T47D (cell line): ENCODE results near the gene TRAPPC3L.

Experiments used
- DNase-seq, 2 experiments: peaks; one replicate each; pipeline versions ENCODE4 v3.0.0 to v3.0.0-alpha.2; 2011 to 2012; ENCODE audit warnings: low read depth in 1 of 2, low spot score in 1 of 2
- JUND ChIP-seq: IDR thresholded peaks from 2 replicates; pipeline ENCODE4 v1.6.1; 2012; ENCODE audit warnings: low read depth
- in situ Hi-C: cut with HindIII; loops from 2 replicates; pipeline ENCODE4 v1.10.0; 2016; ENCODE audit warnings: low sequenced_read_pairs, low pct_unique_long_range_greater_than_20kb

TRAPPC3L gene

DNA sequence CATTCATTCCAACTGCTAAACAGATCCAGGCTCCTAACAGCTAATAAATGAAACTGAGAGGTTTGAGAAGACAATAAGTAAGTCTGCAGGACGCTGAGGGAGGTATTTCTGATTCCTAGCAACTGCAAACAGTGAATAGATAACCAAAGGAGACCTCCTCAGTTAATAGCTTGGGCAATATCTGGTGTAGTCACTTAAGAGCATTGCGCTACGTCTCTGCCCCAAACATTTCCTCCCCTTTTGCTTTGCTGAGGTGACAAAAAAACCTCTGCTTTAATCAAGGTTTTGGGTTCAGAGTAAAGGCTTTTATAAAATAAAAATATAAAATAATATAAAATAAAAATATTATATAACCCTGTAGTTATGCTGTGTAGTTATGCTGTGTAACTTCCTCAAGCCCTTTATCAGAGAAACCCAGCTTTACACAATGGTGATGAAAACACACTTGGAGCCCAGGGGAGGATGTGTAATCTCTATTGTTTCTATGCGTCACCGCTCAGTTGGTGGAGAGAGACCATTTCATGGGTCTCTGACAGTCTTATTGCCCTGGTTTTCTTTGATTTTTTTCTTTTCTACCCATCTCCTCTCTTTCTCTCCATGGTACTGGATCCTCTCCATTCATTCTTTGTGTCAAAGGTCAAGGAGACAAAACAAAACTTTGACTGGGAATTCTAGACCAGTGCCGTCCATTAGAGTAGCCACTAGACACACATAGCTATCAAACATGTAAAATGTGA is 53.0 kb downstream of the TRAPPC3L start:
- no peak for TF ChIP-seq JUND
- DNase-seq = no peak
- in situ Hi-C loops = no loop called here

DNA sequence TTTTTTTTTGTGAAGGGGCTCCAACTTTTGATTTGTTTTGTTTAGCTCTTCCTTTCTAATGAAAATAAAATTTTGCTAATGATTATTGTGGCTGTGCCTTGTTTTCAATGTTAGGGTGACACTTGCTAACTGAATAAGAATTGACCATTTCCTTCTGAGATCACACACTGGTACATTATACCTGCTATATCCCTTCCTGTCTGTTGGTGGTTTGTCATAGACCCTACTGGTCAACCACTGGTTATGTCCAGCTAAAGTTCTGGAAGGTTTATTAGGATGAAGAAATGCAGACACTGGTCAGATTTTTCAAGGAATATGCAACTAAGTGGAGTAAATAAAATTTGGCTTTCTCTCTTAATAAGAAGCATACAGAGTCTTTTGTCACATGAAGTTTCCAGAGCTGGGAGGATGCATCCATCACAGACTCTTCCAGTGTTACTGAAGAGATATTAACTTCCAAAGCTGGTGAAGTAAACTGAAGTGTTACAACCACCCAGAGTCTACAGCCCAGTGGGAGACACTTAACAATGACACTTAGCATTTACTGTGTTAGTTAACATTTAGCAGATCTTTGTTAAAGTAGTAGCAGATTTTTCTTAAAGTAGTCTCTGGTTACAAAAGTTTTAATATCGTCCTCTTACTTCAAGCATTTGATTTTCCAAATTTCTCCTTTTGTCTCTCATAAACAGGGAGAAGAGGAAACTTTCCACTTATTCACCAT is 53.7 kb downstream of the TRAPPC3L start:
- in situ Hi-C loops = no loop called here
- no peak for TF ChIP-seq JUND

DNA sequence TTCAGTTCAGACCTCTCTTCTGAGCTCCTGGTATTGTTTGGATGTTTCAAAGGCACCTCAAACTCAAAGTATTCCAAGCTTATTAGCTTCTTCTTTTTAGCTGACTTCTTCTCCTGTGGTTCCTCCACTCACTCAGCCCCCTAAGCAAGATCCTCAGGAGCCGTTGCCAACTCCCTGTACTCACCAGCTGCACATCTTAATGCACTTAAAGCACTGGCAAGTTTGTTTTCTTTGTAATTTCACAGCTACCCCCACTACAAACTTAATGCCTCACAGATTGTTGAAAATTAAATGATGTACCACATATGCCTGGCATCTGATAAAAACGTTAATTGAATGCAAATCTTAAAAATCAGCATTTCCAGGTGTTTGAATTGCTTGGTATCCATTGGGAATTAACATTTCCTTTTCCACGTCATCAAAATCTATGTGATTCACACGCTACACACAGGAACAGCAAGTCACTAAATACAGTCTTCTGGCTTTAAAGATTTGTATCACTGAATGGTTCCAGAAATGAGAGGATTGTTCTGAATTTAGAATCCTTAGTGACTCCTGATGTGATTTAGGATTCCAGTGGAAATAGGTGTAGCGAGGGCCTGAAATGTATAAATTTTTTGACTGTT is 59.8 kb downstream of the TRAPPC3L start:
- DNase-seq = no peak
- no peak for TF ChIP-seq JUND
- in situ Hi-C loops = no loop called here

More for the DNA sequence above, 53.7 kb downstream of the TRAPPC3L start:
- no peak for DNase-seq

- TF ChIP-seq JUND = no peak
- no peak for DNase-seq
- in situ Hi-C loops = no loop called here
Measured at GRCh38 chr6:116483616-116484015, 61.9 kb downstream of the TRAPPC3L start.

GRCh38 chr6:116482780-116483179 is 62.7 kb downstream of the TRAPPC3L start:
- DNase-seq = no peak
- no peak for TF ChIP-seq JUND
- in situ Hi-C loops = no loop called here

DNA sequence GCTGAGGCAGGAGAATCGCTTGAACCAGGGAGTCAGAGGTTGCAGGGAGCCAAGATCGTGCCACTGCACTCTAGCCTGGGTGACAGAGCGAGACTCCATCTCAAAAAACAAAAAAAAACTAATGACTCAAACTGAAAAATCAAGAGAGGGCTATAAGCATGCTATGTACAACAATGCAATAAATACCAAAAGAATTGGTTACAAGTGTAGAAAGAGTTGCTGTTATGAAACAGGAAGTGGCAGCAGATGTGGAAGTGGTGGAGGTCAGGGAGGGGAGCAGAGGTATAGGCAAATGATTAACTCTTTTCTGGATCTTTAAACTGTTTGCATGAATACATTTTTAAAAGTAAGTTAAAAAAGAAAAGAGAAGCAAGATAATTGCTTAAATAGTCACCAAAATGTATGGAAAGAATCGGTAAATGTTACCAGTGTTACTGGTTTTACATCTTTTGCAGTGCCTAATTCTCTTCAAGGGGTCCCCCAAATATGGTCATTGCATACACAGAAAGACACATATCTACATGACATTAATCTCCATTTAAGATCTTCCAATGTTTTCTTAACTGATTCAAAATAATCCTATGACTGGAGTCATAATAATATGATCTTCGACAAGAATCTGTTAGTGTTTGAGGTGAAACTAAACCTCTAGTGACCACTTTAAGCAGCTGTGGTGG is 69.3 kb downstream of the TRAPPC3L start:
- DNase-seq = no peak
- in situ Hi-C loops = no loop called here
- TF ChIP-seq JUND = no peak

- in situ Hi-C loops = no loop called here
Measured at GRCh38 chr6:116475141-116475540, 70.3 kb downstream of the TRAPPC3L start.

GRCh38 chr6:116472706-116473105 is 72.8 kb downstream of the TRAPPC3L start:
- no peak for TF ChIP-seq JUND
- in situ Hi-C loops = no loop called here
- DNase-seq = no peak

More at GRCh38 chr6:116475141-116475540, 70.3 kb downstream of the TRAPPC3L start:
- TF ChIP-seq JUND = no peak
- DNase-seq = no peak

DNA sequence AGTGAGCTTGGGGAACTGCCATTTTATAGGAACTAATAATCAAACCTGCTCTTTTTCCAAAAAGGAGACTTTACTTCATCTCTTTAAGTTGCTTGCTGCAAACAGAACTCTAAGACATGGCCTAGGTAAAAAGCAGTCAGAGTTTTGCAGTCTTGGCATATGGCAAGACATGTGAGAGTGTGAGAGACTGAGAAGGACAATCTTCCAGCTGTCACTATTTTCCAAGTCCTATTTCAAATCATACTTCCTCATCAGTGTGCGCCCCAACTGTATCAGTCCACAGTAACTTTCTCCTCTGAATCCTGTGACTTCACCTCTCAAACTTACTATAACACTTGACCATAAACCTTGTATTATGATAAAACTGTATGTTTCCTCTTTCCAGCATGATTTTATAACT is 74.0 kb downstream of the TRAPPC3L start:
- no peak for DNase-seq
- no peak for TF ChIP-seq JUND
- in situ Hi-C loops = no loop called here

DNA sequence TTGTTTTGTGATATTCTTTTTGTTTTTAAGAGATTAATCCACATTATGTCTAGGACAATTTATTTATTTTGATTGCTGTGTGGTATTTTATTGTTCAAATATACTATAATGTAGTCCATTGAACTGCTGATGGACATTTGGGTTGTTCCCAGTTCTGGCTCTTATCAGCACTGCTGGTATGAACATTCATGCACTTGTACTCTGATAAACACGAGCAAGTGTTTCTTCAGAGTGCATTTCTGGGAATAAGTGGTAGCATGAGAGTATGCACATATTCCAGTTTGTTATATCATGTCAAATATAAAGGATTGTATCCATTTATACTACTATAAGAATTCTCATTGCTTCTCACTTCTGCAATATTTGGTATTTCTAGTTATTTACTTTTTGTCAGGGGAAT is 77.2 kb downstream of the TRAPPC3L start:
- TF ChIP-seq JUND = no peak
- in situ Hi-C loops = no loop called here

DNA sequence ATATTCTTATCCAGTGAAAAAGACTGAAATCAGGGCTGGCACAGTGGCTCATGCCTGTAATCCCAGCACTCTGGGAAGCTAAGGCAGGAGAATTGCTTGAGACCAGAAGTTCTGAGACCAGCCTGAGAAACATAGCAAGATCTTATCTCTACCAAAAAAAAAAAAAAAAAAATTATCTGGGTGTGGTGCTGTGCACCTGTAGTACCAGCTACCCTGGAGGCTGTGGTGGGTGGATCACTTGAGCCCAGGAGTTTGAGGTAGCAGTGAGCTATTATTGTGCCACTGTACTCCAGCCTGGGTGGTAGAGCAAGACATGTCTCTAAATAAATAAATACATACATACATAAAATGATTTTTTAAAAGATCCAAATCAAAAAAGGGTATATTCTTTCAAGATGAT is 78.0 kb downstream of the TRAPPC3L start:
- TF ChIP-seq JUND = no peak
- in situ Hi-C loops = no loop called here
- DNase-seq = no peak

More for the DNA sequence above, 77.2 kb downstream of the TRAPPC3L start:
- DNase-seq = no peak

GRCh38 chr6:116467096-116467495 is 78.4 kb downstream of the TRAPPC3L start:
- in situ Hi-C loops = no loop called here
- no peak for TF ChIP-seq JUND

DNA sequence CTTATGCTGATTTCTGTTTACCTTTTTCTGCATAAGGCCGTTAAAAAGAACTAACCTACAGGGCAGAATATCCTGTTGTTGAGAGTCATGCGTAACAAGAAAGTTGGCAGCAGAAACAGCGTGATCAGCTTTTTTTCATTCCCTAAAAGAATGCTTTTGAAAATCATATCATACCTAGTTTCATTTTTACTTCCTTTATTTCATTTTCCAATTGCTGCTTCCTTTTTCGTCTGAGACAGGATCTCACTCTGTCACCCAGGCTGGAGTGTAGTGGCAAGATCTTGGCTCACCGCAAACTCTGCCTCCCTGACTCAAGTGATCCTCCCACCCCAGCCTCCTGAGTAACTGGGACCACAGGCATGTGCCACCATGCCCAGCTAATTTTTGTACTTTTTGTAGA is 80.2 kb downstream of the TRAPPC3L start:
- no peak for TF ChIP-seq JUND
- DNase-seq = no peak
- in situ Hi-C loops = no loop called here

More at GRCh38 chr6:116467096-116467495, 78.4 kb downstream of the TRAPPC3L start:
- no peak for DNase-seq
